ENCODE results near the gene CAV1. TPM values are rescaled to one million over a fixed set of nuclear protein-coding genes. Genes with fewer than 3 reads are reported as not detected.

CAV1 gene
- total RNA-seq, 1 experiment from 2014 or later: 20.2 TPM

DNA sequence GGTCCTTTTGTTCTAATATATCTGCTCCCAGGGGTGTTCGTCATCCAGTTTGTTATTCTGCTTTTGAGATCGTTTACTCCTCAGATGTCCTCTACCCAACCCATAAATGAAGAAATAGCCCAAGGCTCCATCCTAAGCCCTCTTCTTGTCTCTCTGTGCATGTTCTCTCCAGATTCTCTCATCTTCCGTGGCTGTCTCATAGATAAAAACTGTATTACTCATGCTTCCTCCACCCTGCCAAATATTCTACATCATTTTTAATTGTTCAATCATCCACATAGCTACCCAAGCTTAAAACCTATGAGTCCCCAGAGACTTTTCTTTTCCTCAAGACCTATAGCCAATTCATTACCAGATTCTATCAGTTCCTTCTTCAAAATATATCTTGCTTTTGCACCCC, 44.9 kb downstream of the CAV1 start:
- Histone ChIP-seq H3K23me2 (ENCODE audit: insufficient read length, low read depth, low read length, poor library complexity, severe bottlenecking) (no peaks in the 10 kb centered on the region), H3K14ac (ENCODE audit: insufficient read depth, low read length) (no peak overlapping the region), H3K9me3 (ENCODE audit: control insufficient read depth, low read depth, low read length) (no peaks in the 10 kb centered on the region), H3K4me2 (ENCODE audit: insufficient read depth, insufficient read length, low read length) (no peak overlapping the region), H3K18ac (ENCODE audit: insufficient read length, low read depth, low read length) (no peak overlapping the region), H2BK15ac (ENCODE audit: low read depth, low read length) (no peak overlapping the region), H3K27me3 (ENCODE audit: insufficient read depth, low read length) (no peaks in the 10 kb centered on the region), H2BK12ac (ENCODE audit: insufficient read length, low read depth, low read length) (no peak overlapping the region), H3K23ac (ENCODE audit: insufficient read length, low read depth, low read length) (no peak overlapping the region), H3T11ph (ENCODE audit: low read length) (no peak overlapping the region), H3K4ac (ENCODE audit: low read depth, low read length) (no peak overlapping the region), H2BK20ac (ENCODE audit: low read depth, low read length, poor library complexity, severe bottlenecking) (no peak overlapping the region), H2BK120ac (ENCODE audit: low read depth, low read length, poor library complexity, severe bottlenecking) (no peak overlapping the region), H2AK5ac (ENCODE audit: insufficient read length, low read length) (no peak overlapping the region), H3K79me1 (ENCODE audit: insufficient read depth, low read depth, low read length, poor library complexity, severe bottlenecking) (no peaks in the 10 kb centered on the region), H3K27ac (ENCODE audit: insufficient read length, low read depth, low read length) (no peak overlapping the region), H4K5ac (ENCODE audit: insufficient read length, low read depth, low read length) (no peak overlapping the region), H2BK5ac (ENCODE audit: insufficient read length, low read length) (no peak overlapping the region), H2AFZ (ENCODE audit: low read length) (no peak overlapping the region), H3K79me2 (ENCODE audit: insufficient read depth, low read length) (no peaks in the 10 kb centered on the region), H3K4me1 (ENCODE audit: insufficient read depth, low read length) (no peaks in the 10 kb centered on the region), H3K56ac (ENCODE audit: insufficient read length, low read depth, low read length) (no peak overlapping the region), H3K9ac (ENCODE audit: extremely low read depth, insufficient read length, low read length) (no peak overlapping the region), H4K8ac (replicated peaks; ENCODE audit: insufficient read length, low read depth, low read length) (no peak overlapping the region), H4K91ac (ENCODE audit: insufficient read length, low read depth, low read length) (no peak overlapping the region), H4K20me1 (ENCODE audit: control insufficient read depth, insufficient read depth, insufficient read length) (no peaks in the 10 kb centered on the region)
- Mint-ChIP-seq H3K36me3 (ENCODE audit: insufficient read depth in 1 of 3, low read depth in 3 of 3) (no peaks in the 10 kb centered on the region), H3K27me3 (ENCODE audit: low read depth) (no peaks in the 10 kb centered on the region), H3K4me3 (no peak overlapping the region), H3K9me3 (no peaks in the 10 kb centered on the region), H3K4me1 (no peaks in the 10 kb centered on the region), H3K27ac (no peak overlapping the region)
- no peak for DNase-seq
- no CpG with 5 or more reads among the region's 3 CpGs for WGBS (ENCODE audit: extremely low coverage, insufficient read length, low lambda C conversion rate)
- TF ChIP-seq, protein P1, sequence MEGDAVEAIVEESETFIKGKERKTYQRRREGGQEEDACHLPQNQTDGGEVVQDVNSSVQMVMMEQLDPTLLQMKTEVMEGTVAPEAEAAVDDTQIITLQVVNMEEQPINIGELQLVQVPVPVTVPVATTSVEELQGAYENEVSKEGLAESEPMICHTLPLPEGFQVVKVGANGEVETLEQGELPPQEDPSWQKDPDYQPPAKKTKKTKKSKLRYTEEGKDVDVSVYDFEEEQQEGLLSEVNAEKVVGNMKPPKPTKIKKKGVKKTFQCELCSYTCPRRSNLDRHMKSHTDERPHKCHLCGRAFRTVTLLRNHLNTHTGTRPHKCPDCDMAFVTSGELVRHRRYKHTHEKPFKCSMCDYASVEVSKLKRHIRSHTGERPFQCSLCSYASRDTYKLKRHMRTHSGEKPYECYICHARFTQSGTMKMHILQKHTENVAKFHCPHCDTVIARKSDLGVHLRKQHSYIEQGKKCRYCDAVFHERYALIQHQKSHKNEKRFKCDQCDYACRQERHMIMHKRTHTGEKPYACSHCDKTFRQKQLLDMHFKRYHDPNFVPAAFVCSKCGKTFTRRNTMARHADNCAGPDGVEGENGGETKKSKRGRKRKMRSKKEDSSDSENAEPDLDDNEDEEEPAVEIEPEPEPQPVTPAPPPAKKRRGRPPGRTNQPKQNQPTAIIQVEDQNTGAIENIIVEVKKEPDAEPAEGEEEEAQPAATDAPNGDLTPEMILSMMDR (conservative IDR thresholded peaks at IDR 0.05): no peak

Measured in H9 (cell line).